ENCODE data around the gene ZBTB1. TPM values are rescaled to one million over a fixed set of nuclear protein-coding genes. Genes with fewer than 3 reads are reported as not detected.

ZBTB1 gene
- total and polyA plus RNA-seq, 10 of the 15 experiments (the other 5 are each of a cell fraction or from before 2014, with no cell fraction given) = 12.3 to 127 (median 40.0) TPM

- TF ChIP-seq CREM (IDR thresholded peaks at IDR 0.05; ENCODE audit: low read depth) = no peak
- 0 out of 2 replicates have a peak, but pooled peaks have one; percentile 47 for TF ChIP-seq E2F4 (IDR thresholded peaks at IDR 0.05; ENCODE audit: low read depth, low read length)
- TF ChIP-seq E4F1 (IDR thresholded peaks at IDR 0.05; ENCODE audit: borderline replicate concordance, partially characterized antibody) = no peak
- no peak for TF ChIP-seq BMI1 (IDR thresholded peaks at IDR 0.05; ENCODE audit: borderline replicate concordance)
These were observed 576 bp downstream of the ZBTB1 start (continued) for GRCh38 chr14:64504897-64505794.

GRCh38 chr14:64506721-64507120 is 2.2 kb downstream of the ZBTB1 start:
- peaks cover 22% of the 10 kb centered on the region for H3K4me1 ChIP-seq (ENCODE audit: control insufficient read depth, insufficient read depth, low read length)
- ChIA-PET RAD21 (ENCODE audit: unreplicated experiment) (interaction anchor here (0.6 kb wide), 1 partner anchor 408 kb away, joined by 5 read pairs; no protein-coding TSS in a partner anchor), CTCF (interaction anchor here (6.3 kb wide), 1 partner anchor 27 kb away, joined by 36 read pairs; no protein-coding TSS in a partner anchor), SMC1A (ENCODE audit: uncharacterized antibody, unreplicated experiment) (interaction anchor here (1.6 kb wide), 1 partner anchor 9 kb away, joined by 3 read pairs; no protein-coding TSS in a partner anchor), POLR2A (interaction anchor here (0.5 kb wide), 1 partner anchor 781 kb away, joined by 3 read pairs; no protein-coding TSS in a partner anchor)
- intact Hi-C loops (cut with micrococcal nuclease; ENCODE audit: unreplicated experiment) (loop anchor here (5.0 kb wide), 2 partner anchors 131 to 169 kb away; no protein-coding TSS in a partner anchor), in situ Hi-C loops (cut with MboI) (no loop called here)
- peak overlapping the region; percentile 81 for H3K4me2 ChIP-seq (ENCODE audit: control insufficient read depth, insufficient read depth)
- H3K9me3 ChIP-seq (replicated peaks; ENCODE audit: control insufficient read depth, insufficient read depth, low read length) = no peaks in the 10 kb centered on the region
- H3K27ac ChIP-seq (ENCODE audit: control insufficient read depth, insufficient read depth) = peak overlapping the region; percentile 98
- H3K4me3 ChIP-seq = peak overlapping the region; percentile 91
- H3K27me3 ChIP-seq (replicated peaks in 1 of 2; ENCODE audit: control insufficient read depth in 2 of 2, insufficient read depth in 2 of 2, low read length in 1 of 2) = no peaks in the 10 kb centered on the region
- H3K79me2 ChIP-seq (ENCODE audit: control insufficient read depth, insufficient read depth, low read length) = peaks cover 96% of the 10 kb centered on the region
- H3K9ac ChIP-seq (ENCODE audit: control insufficient read depth, insufficient read depth, low read length) = peak overlapping the region; percentile 97
- BruUV-seq (replicated peaks) = no TSS peak
- peaks cover 0 to 5% of the 10 kb centered on the region in 2 experiments; a peak in 2 of 4 replicates for H3K36me3 ChIP-seq (ENCODE audit: control insufficient read depth in 2 of 2, insufficient read depth in 2 of 2, low read length in 1 of 2)
- WGBS (ENCODE audit: insufficient coverage, insufficient replicate concordance, low lambda C conversion rate, missing lambda C conversion rate) = 0% methylated on average over 3 of the region's 3 CpGs
- peaks cover 3% of the 10 kb centered on the region for H4K20me1 ChIP-seq (ENCODE audit: control insufficient read depth, insufficient read depth)
- DNase-seq (ENCODE audit: low read depth, low spot score) (no peak), ATAC-seq (no peak), FAIRE-seq (no peak)
- H2AFZ ChIP-seq (ENCODE audit: control insufficient read depth, low read depth, low read length) = no peak overlapping the region
- no peak for TF ChIP-seq EP300 (IDR thresholded peaks at IDR 0.05; ENCODE audit: borderline replicate concordance in 1 of 2, control insufficient read depth in 1 of 2, low read depth in 2 of 2, low read length in 2 of 2)
- peak; percentile 25; the same call in 1 of the 2 replicates for TF ChIP-seq NFIC (IDR thresholded peaks at IDR 0.05; ENCODE audit: low read depth, low read length)
- TF ChIP-seq SRF (IDR thresholded peaks at IDR 0.05; ENCODE audit: low read depth in 2 of 2, low read length in 2 of 2) = no peak
- TF ChIP-seq ATF2 (IDR thresholded peaks at IDR 0.05; ENCODE audit: low read length) = no peak
- TF ChIP-seq USF2 (IDR thresholded peaks at IDR 0.05; ENCODE audit: borderline replicate concordance, low read depth, low read length) = no peak
- TF ChIP-seq IRF5 (IDR thresholded peaks at IDR 0.05; ENCODE audit: borderline replicate concordance) = no peak
- no peak for TF ChIP-seq FOS (IDR thresholded peaks at IDR 0.05; ENCODE audit: borderline replicate concordance, extremely low read depth, insufficient read length)
- TF ChIP-seq HDAC2 (IDR thresholded peaks at IDR 0.05) = no peak

All from GM12878 (cell line).